H1 (cell line): ENCODE results near the gene DCUN1D4. TPM values are rescaled to one million over a fixed set of nuclear protein-coding genes. Genes with fewer than 3 reads are reported as not detected.

ENCODE experiments used
- CTCF ChIA-PET: fragments of 300-600 bp; sonication (Branson Sonifier 250); formaldehyde crosslinking; loops from one replicate; lab custom pipeline; 2021; ENCODE audit not compliant: partially characterized antibody; lab: Charles Lee
- POLR2A ChIA-PET: fragments of 300-600 bp; sonication (Branson Sonifier 250); formaldehyde crosslinking; loops from one replicate; lab custom pipeline; 2021; ENCODE audit warnings: inconsistent platforms; ENCODE audit not compliant: partially characterized antibody; lab: Charles Lee
- DNase-seq, 2 experiments: peaks; one replicate each; pipeline versions ENCODE4 v3.0.0 to v3.0.0-alpha.2; 2010 to 2022; ENCODE audit warnings: low spot score in 2 of 2, low read depth in 1 of 2, mixed read lengths in 1 of 2
- FAIRE-seq: peaks from 2 replicates; lab custom pipeline; 2011; peaks lifted over from hg19 to GRCh38; lab: Jason Lieb, UNC
- H2AFZ ChIP-seq: 2 replicates; pipeline ENCODE4 v1.8.1; 2012; ENCODE audit warnings: low read length, inconsistent platforms
- H2AK5ac ChIP-seq: 2 replicates; pipeline ENCODE4 v1.6.1; 2013; ENCODE audit warnings: low read depth, low read length
- H2BK120ac ChIP-seq: replicated peaks from 2 replicates; pipeline ENCODE3; 2013; ENCODE audit warnings: low read depth, low read length, inconsistent platforms
- H2BK12ac ChIP-seq: 2 replicates; pipeline ENCODE4 v1.6.1; 2013; ENCODE audit warnings: low read depth, low read length
- H2BK15ac ChIP-seq: 2 replicates; pipeline ENCODE4 v1.6.1; 2013; ENCODE audit warnings: low read length
- H2BK20ac ChIP-seq: 2 replicates; pipeline ENCODE4 v1.6.1; 2013; ENCODE audit warnings: low read length
- H2BK5ac ChIP-seq: 2 replicates; pipeline ENCODE4 v1.6.1; 2013; ENCODE audit warnings: low read depth, low read length
- H3K14ac ChIP-seq: 2 replicates; pipeline ENCODE4 v1.6.1; 2013; ENCODE audit warnings: inconsistent platforms; ENCODE audit not compliant: insufficient read length
- H3K18ac ChIP-seq: 2 replicates; pipeline ENCODE4 v1.6.1; 2013; ENCODE audit warnings: low read length; ENCODE audit errors: extremely low read depth
- H3K23ac ChIP-seq: 2 replicates; pipeline ENCODE4 v1.6.1; 2013; ENCODE audit warnings: inconsistent platforms; ENCODE audit not compliant: insufficient read length
- H3K23me2 ChIP-seq: 2 replicates; pipeline ENCODE4 v1.6.1; 2013; ENCODE audit warnings: low read depth, low read length
- H3K27ac ChIP-seq: 2 replicates; pipeline ENCODE4 v1.6.1; 2011; ENCODE audit warnings: low read depth, low read length, inconsistent platforms
- H3K27me3 ChIP-seq, 4 experiments: replicated peaks in 1 of 4; 1 replicate in 1 of 4; 2 replicates in 3 of 4; pipeline versions ENCODE4 v1.6.1 to v1.8.1; 2011 to 2013; ENCODE audit warnings: low read length in 3 of 4, mild to moderate bottlenecking in 3 of 4, inconsistent platforms in 2 of 4, mixed read lengths in 2 of 4, moderate library complexity in 1 of 4; ENCODE audit not compliant: control insufficient read depth in 3 of 4, insufficient read depth in 3 of 4; ENCODE audit errors: extremely low read depth in 1 of 4
- H3K36me3 ChIP-seq, 4 experiments: 2 replicates each; pipeline versions ENCODE4 v1.6.1 to v1.8.1; 2011 to 2013; ENCODE audit warnings: mild to moderate bottlenecking in 4 of 4, low read length in 3 of 4, moderate library complexity in 2 of 4, control low read depth in 1 of 4, inconsistent platforms in 1 of 4; ENCODE audit not compliant: insufficient read depth in 4 of 4, control insufficient read depth in 2 of 4
- H3K4ac ChIP-seq: replicated peaks from 2 replicates; pipeline ENCODE3; 2013; ENCODE audit warnings: low read length, low read depth, mixed read lengths, inconsistent platforms; ENCODE audit not compliant: insufficient read length
- H3K4me1 ChIP-seq, 4 experiments: replicated peaks in 1 of 4; 1 replicate in 1 of 4; 2 replicates in 3 of 4; pipeline versions ENCODE4 v1.6.1 to v1.8.1; 2011 to 2013; ENCODE audit warnings: low read length in 3 of 4, inconsistent platforms in 2 of 4, mixed read lengths in 1 of 4; ENCODE audit not compliant: insufficient read depth in 4 of 4, control insufficient read depth in 3 of 4
- H3K4me2 ChIP-seq, 2 experiments: 2 replicates each; pipeline versions ENCODE4 v1.6.1 to v1.8.1; 2011 to 2013; ENCODE audit warnings: low read depth in 2 of 2, low read length in 2 of 2, control low read depth in 1 of 2, inconsistent platforms in 1 of 2, mild to moderate bottlenecking in 1 of 2; ENCODE audit not compliant: insufficient read depth in 1 of 2
- H3K4me3 ChIP-seq, 4 experiments: fragments of 200-600, 300-600 bp in 1 of 4; sonication (generic), shearing (Covaris generic), sonication (Bioruptor Twin) in 1 of 4; 2 replicates each; pipeline versions ENCODE4 v1.5.1 to v1.8.1; 2011 to 2016; ENCODE audit warnings: low read length in 4 of 4, low read depth in 3 of 4, control low read depth in 2 of 4, inconsistent platforms in 2 of 4, mild to moderate bottlenecking in 2 of 4, mixed read lengths in 1 of 4, moderate library complexity in 1 of 4; ENCODE audit not compliant: insufficient read depth in 2 of 4; ENCODE audit errors: extremely low read depth in 1 of 4
- H3K56ac ChIP-seq: replicated peaks from 2 replicates; pipeline ENCODE3; 2013; ENCODE audit warnings: low read depth, mild to moderate bottlenecking, mixed read lengths, low read length, inconsistent platforms; ENCODE audit not compliant: insufficient read length
- H3K79me1 ChIP-seq: 2 replicates; pipeline ENCODE4 v1.6.1; 2013; ENCODE audit warnings: low read depth, low read length, control low read depth
- H3K79me2 ChIP-seq, 2 experiments: 2 replicates each; pipeline versions ENCODE4 v1.6.1 to v1.8.1; 2012 to 2013; ENCODE audit warnings: low read length in 2 of 2, mild to moderate bottlenecking in 2 of 2, inconsistent platforms in 1 of 2; ENCODE audit not compliant: insufficient read depth in 2 of 2, control insufficient read depth in 1 of 2
- H3K9ac ChIP-seq, 4 experiments: replicated peaks in 1 of 4; 1 replicate in 1 of 4; 2 replicates in 3 of 4; pipeline versions ENCODE4 v1.6.1 to v1.8.1; 2011 to 2013; ENCODE audit warnings: low read depth in 3 of 4, low read length in 3 of 4, control low read depth in 2 of 4, mild to moderate bottlenecking in 2 of 4, moderate library complexity in 2 of 4, inconsistent platforms in 1 of 4; ENCODE audit errors: extremely low read depth in 1 of 4
- H3K9me3 ChIP-seq, 2 experiments: 2 replicates each; pipeline versions ENCODE4 v1.6.1 to v1.8.1; 2012 to 2013; ENCODE audit warnings: mild to moderate bottlenecking in 2 of 2, moderate library complexity in 2 of 2, control low read depth in 1 of 2, inconsistent platforms in 1 of 2, low read depth in 1 of 2, low read length in 1 of 2, mixed read lengths in 1 of 2; ENCODE audit not compliant: insufficient read depth in 2 of 2
- H4K20me1 ChIP-seq, 2 experiments: replicated peaks in 1 of 2; 2 replicates each; pipeline versions ENCODE3 to v1.8.1; 2011 to 2013; ENCODE audit warnings: inconsistent platforms in 2 of 2, low read length in 2 of 2, mild to moderate bottlenecking in 1 of 2; ENCODE audit not compliant: insufficient read depth in 2 of 2, control insufficient read depth in 1 of 2
- H4K5ac ChIP-seq: 2 replicates; pipeline ENCODE4 v1.6.1; 2013; ENCODE audit warnings: low read length, low read depth, mixed read lengths, inconsistent platforms; ENCODE audit not compliant: insufficient read length
- H4K8ac ChIP-seq: 2 replicates; pipeline ENCODE4 v1.8.0; 2013; ENCODE audit warnings: mild to moderate bottlenecking, moderate library complexity, low read length, inconsistent platforms; ENCODE audit not compliant: insufficient read depth; ENCODE audit errors: extremely low read depth
- H4K91ac ChIP-seq: replicated peaks from 2 replicates; pipeline ENCODE3; 2013; ENCODE audit warnings: low read length, mixed read lengths, inconsistent platforms; ENCODE audit not compliant: insufficient read length
- ATF2 ChIP-seq: IDR thresholded peaks from 2 replicates; pipeline ENCODE4 v1.6.1; 2012; ENCODE audit warnings: low read length, inconsistent platforms
- CREB1 ChIP-seq: IDR thresholded peaks from 2 replicates; pipeline ENCODE4 v1.6.1; 2012; ENCODE audit warnings: inconsistent platforms
- GTF2F1 ChIP-seq: IDR thresholded peaks from 2 replicates; pipeline ENCODE4 v1.6.1; 2012; ENCODE audit warnings: low read depth, low read length, improper control_type of control experiment, borderline replicate concordance
- HDAC2 ChIP-seq, 2 experiments: fragments of 300-600 bp in 1 of 2; sonication (generic) in 1 of 2; IDR thresholded peaks; 2 replicates each; pipeline ENCODE4 v1.6.1; 2011 to 2012; ENCODE audit warnings: low read depth in 2 of 2, low read length in 2 of 2, mild to moderate bottlenecking in 2 of 2, moderate library complexity in 2 of 2, borderline replicate concordance in 1 of 2, inconsistent platforms in 1 of 2
- POLR2AphosphoS5 ChIP-seq: IDR thresholded peaks from 2 replicates; pipeline ENCODE4 v1.6.1; 2011; ENCODE audit warnings: low read depth, low read length
- RXRA ChIP-seq: IDR thresholded peaks from 2 replicates; pipeline ENCODE4 v1.6.1; 2011; ENCODE audit warnings: low read depth, mild to moderate bottlenecking, low read length, moderate library complexity; ENCODE audit not compliant: insufficient read depth
- SAP30 ChIP-seq: fragments of 300-600 bp; sonication (generic); IDR thresholded peaks from 2 replicates; pipeline ENCODE4 v1.7.1; 2012; ENCODE audit warnings: low read length, moderate library complexity, mild to moderate bottlenecking, inconsistent platforms; ENCODE audit not compliant: insufficient read depth, insufficient replicate concordance
- TAF7 ChIP-seq: optimal IDR thresholded peaks from 2 replicates; pipeline ENCODE3; 2011; ENCODE audit warnings: low read depth, mild to moderate bottlenecking, inconsistent platforms, low read length, moderate library complexity, borderline replicate concordance
- WGBS, 2 experiments: shearing (Covaris generic) in 1 of 2; methylation state at CpG; one replicate each; pipeline versions ENCODE4 v1.1.6 to v1.1.7; 2013 to 2015; ENCODE audit warnings: low lambda C conversion rate in 2 of 2, mixed read lengths in 2 of 2, inconsistent platforms in 1 of 2, low coverage in 1 of 2, missing lambda C conversion rate in 1 of 2; ENCODE audit not compliant: insufficient replicate concordance in 2 of 2, insufficient coverage in 1 of 2, insufficient read length in 1 of 2; ENCODE audit errors: extremely low coverage in 1 of 2, missing lambda C conversion rate in 1 of 2; 5-methylcytosine and 5-hydroxymethylcytosine counted together
- polyA plus RNA-seq, 7 experiments: library from polyadenylated mRNA; depleted of rRNA in 3 of 7; stranded (reverse) in 5 of 7; unstranded in 2 of 7; fragments of >200 nt in 5 of 7; fragments of 200-250 nt in 2 of 7; gene quantifications; 1 replicate in 5 of 7; 2 replicates in 1 of 7; 4 replicates in 1 of 7; pipeline versions ENCODE4 v1.2.1 to v1.2.3, GENCODE V29; 2011 to 2013; ENCODE audit warnings: missing spikeins in 2 of 7, mixed read lengths in 2 of 7
- total RNA-seq: library from RNA; stranded (reverse); fragmentation: NEBNext Ultra II Directional; extraction: Animal tissue kit (Norgen Biotek cat#: 25700); gene quantifications from 2 replicates; pipeline ENCODE4 v1.2.1, GENCODE V29; 2021

Gene DCUN1D4
- total and polyA plus RNA-seq, 2 of the 8 experiments (the other 6 are each of a cell fraction or from before 2014, with no cell fraction given) = 22.9 to 55.9 TPM

GRCh38 chr4:51880016-51880915 is 37.3 kb downstream of the DCUN1D4 start:
- no peak overlapping the region for H3K9ac ChIP-seq
- no peak for TF ChIP-seq ATF2
- TF ChIP-seq CREB1 = no peak
- no peak for TF ChIP-seq SAP30
- TF ChIP-seq RXRA = no peak
- no peak for TF ChIP-seq TAF7
- TF ChIP-seq HDAC2 (IDR thresholded peaks at IDR 0.05; ENCODE audit: borderline replicate concordance in 1 of 2, low read depth in 2 of 2, low read length in 2 of 2) = no peak
- TF ChIP-seq POLR2AphosphoS5 = no peak
- TF ChIP-seq GTF2F1 = no peak
- TF ChIP-seq, all 59 proteins: peak for 0

More at GRCh38 chr4:51880016-51880915, 37.3 kb downstream of the DCUN1D4 start:
- WGBS, 2 experiments = 92% methylated on average over 9 of the region's 9 CpGs; no CpG with 5 or more reads in 1 of the 2 experiments
- Histone ChIP-seq H3K27ac (no peak overlapping the region), H3K36me3 (peaks cover 7 to 17% (median 13%) of the 10 kb centered on the region in 4 experiments; a peak in 6 of 8 replicates), H4K91ac (no peak overlapping the region), H2BK120ac (no peak overlapping the region), H2BK5ac (no peak overlapping the region), H3K14ac (no peak overlapping the region), H3K4me1 (peaks cover 5 to 10% (median 6%) of the 10 kb centered on the region in 4 experiments; a peak in 6 of 7 replicates), H3K9me3 (no peaks in the 10 kb centered on the region), H4K5ac (no peak overlapping the region), H4K8ac (no peak overlapping the region), H2AFZ (no peak overlapping the region), H3K56ac (no peak overlapping the region), H2AK5ac (no peak overlapping the region), H2BK20ac (no peak overlapping the region), H2BK15ac (no peak overlapping the region), H3K27me3 (no peaks in the 10 kb centered on the region), H3K4me3 (no peak overlapping the region), H4K20me1 (no peaks in the 10 kb centered on the region), H3K18ac (no peak overlapping the region), H2BK12ac (no peak overlapping the region), H3K4ac (no peak overlapping the region), H3K4me2 (no peak overlapping the region), H3K23ac (no peak overlapping the region), H3K79me2 (no peaks in the 10 kb centered on the region), H3K23me2 (no peaks in the 10 kb centered on the region), H3K79me1 (no peaks in the 10 kb centered on the region)
- CTCF ChIA-PET = interaction anchor here (1.0 to 1.6 kb wide), 3 partner anchors 13 to 129 kb away, joined by 3 to 4 read pairs (median 3); no protein-coding TSS in a partner anchor
- POLR2A ChIA-PET = interaction anchor here (1.0 to 1.1 kb wide), 2 partner anchors 11 to 12 kb away, joined by 4 to 5 read pairs; no protein-coding TSS in a partner anchor
- DNase-seq (no peak), FAIRE-seq (no peak)
